GM19023 (cell line): Measurements from ENCODE around the gene RIT1.
"Not testable (repeated sequence)": the region's sequence is repeated elsewhere in the genome, so short reads cannot be mapped to it uniquely, and the experiment has no call there.

ENCODE experiments used
- ATAC-seq: cut with Tn5 transposase; IDR thresholded peaks from one replicate; pipeline ENCODE4 v1.9.1; 2021; ENCODE audit warnings: mild to moderate bottlenecking, moderate library complexity; ENCODE audit not compliant: unreplicated experiment

The RIT1 gene

DNA sequence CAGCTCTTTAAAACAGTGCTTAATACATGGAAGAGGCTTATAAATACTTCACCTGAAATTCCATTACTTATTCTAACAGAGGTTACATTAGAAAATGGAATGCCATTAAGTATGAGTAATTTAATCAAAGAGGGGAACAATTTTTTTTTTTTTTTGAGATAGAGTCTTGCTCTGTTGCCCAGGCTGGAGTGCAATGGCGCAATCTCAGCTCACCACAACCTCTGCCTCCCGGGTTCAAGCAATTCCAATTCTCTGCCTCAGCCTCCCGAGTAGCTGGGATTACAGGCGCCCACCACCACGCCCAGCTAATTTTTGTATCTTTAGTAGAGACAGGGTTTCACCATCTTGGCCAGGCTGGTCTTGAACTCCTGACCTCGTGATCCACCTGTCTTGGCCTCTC is 15.5 kb downstream of the RIT1 start:
- ATAC-seq, result not testable (repeated sequence)

DNA sequence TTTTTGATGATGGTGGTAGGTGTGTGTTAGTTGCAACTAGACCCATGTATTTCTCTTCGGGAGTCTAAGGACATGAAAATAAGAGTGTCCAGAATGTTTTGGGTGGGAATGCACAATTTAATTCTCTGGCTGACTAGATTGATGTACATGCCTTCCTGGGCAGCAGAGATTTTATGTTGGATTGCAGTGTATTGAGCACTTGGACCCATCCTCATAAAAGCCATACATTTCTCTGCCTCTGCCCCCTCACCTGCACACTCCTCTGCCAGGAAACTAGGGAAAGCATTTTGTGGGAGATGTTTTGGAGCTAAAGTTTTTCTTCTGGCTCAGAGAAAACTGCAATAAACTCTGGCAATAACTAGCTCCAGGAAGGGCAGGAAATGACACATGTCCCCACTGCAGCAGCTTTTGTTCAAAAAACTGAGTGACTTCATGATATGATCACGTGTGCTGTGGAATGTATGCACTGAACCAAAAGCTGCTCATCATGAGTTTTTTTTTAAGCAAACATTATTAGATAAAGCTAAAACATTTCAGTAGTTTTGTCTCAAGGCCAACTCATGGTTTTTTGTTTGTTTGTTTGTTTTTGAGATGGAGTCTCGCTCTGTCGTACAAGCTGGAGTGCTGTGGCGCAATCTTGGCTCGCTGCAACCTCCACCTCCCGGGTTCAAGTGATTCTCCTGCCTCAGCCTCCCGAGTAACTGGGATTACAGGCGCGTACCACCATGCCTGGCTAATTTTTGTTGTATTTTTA is 17.6 kb downstream of the RIT1 start:
- no peak for ATAC-seq

DNA sequence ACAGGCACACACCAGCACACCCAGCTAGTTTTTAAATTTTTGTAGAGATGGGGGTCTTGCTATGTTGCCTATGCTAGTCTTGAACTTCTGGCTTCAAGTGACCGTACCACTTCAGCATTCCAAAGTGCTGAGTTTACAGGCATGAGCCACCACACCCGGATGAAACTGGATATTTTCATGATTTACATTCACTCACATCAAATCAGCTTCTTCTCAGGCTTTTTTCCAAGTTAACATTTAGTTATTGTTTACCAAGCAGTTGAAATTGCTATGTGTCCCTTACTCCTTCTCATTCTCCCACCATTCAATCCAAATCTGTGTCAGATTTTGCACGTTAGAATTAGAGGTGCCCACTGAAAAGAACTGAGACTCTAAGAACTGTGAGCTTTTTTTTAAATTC is 18.4 kb downstream of the RIT1 start:
- ATAC-seq, result no peak

DNA sequence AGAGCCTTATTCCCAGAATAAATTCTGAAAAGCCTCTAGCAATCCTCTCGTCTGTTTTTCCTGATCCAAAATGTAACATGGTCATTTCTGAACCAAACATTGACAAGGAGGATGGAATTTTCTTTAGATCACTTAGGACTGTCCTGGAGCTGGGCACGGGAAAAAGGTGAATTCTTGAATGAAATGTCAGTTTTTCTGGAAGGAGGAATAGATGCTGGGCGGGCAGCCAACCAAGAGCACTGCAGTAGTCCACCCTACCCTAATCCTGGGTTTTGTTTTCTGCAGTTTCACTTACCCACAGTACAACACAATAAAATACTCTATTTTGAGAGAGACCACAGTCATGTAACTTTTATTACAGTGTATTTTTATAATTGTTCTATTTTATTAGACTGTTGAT is 20.9 kb downstream of the RIT1 start:
- ATAC-seq, result no peak

DNA sequence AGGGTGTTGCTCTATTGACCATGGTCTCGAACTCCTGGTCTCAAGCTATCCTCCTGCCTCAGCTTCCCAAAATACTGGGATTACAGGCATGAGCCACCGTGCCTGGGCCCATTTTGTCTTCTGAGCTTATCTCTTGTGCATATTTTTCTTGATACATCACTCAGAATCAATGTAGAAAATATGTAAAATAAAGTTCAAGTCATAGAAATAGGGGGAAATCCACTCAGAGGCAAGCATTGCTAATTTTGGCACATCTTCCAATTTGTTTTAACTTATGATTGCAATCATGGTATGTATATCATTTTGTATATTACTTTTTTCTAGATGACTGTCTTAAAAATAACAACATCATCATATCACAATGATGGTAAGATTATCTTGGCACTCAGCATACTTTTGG is 21.6 kb downstream of the RIT1 start:
- no peak for ATAC-seq

DNA sequence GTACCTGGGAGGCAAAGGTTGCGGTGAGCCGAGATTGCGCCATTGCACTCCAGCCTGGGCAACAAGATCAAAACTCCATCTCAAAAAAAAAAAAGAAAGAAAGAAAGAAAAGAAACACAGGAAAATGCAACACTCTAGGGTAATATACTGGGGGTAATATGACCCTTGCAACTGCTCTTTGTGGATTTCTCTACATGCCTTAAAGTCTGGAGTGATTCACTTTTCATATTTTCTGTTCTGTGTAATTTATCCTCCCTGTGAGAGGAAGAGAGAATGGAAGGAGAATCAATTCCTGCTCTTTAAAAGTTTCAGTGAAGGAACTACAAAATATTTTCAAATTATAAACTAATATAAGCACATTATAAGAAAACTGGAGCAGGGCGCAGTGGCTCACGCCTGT is 22.7 kb downstream of the RIT1 start:
- ATAC-seq, result no peak

DNA sequence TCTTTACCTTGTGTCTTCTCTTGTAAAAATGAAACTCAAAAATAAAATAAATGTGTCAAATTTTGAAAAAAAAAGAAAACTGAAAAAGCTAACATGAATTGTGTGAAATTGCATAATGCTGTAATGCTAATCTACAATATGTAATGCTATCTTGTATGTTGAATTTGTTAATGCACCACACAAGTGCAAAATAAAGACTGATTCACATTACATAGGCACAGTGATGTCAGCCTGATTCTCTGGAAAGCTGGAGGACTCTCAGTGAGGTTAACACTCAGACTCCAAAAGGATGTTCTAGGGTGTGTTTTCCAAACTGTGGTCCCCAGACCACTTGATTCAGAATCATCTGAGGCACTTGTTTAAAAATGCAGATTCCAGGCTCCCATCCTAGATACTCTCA is 26.2 kb downstream of the RIT1 start:
- no peak for ATAC-seq

DNA sequence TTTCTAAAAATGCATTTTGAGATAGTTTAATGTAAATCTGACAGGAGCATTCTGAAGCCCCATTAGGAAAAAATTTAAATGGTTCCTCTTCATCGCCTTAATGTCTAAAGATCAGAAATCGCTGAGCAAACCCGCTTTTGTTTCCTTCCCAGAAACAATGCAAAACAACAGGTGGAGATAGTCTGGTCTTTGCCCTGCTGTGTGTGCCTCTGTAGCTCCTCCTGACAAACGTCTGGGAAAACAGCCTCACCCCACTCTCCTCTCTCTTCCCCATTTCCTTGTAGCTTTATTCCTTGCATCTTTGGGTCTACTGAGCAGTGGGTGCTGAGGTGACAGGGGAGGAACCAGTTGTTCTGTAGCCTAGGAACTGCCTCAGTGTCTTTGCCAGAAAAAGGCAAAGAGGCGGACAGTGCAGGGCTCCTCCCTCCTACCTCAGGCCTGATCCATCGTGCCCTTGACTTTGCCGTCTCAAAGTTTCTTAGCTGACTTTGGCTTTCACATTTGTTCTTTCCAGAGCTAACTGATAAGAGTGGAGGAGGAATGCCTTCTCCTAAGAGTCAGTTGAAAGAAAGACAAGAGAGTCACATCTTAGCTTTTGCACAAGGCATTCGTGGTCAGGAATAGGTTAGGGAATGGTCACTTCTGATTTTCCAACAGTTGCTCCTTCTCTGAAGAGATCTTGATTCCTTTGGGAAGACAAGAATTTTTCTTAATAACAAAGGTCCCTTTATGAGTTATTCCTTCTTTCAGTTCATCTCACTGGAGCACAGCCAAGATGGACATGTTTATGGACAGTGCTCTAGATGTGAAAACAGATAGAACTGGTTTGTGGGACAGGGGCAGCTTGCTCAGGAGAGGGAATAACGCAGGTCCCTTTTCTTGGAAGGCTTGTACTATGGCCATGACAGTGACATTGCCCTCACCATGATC is 26.9 kb downstream of the RIT1 start:
- ATAC-seq, result no peak

DNA sequence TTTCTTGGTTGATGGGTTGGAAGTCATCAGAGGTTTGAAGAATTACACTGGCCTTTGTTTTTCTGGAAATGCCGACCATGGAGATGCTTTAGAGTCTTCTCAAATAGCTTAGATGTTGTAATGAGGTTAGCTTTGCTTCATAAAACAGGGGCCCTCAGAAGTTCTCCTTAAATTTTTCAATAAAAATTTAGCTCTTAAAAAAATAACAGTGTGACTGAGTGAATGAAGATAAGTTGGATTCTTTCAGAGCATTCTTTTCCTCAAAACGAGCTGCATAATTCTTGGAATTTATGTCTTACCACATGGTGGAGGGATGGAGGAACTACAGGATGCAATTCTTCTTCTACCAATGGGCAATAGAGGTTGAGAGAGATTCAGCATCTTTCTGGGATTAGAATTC is 28.4 kb downstream of the RIT1 start:
- ATAC-seq, result no peak

DNA sequence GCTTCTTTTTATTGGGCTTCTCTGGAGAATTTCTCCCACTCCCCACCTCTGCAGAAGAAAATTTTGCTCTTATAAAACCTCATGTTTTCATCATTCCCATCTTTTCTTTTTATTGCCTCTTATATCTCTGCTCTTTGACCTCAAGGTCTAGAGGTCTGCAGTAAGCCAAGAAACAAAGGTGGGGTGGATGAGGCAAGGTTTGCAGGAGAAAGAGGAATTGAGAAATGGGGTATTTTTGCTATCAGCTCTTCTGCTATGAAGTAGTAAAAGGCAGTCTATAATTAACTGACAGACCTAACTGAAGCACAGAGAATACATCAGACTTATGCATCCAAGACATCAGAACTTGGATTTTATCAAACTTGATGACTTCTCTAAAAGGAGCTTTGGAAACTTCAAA is 28.9 kb downstream of the RIT1 start:
- no peak for ATAC-seq

DNA sequence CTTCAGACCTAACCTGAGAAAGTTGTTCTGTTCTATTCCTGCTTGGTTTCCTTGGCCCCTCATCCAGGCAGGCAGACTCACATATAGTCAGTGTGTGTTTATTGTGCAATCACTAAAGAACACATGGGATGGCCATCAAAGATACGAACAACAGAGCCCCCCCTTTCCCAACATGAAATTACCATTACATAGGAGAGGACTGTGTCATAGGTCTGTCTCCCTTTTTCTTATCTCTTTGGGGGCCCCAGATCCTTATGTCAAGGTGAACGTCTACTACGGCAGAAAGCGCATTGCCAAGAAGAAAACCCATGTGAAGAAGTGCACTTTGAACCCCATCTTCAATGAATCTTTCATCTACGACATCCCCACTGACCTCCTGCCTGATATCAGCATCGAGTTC is 30.2 kb downstream of the RIT1 start:
- no peak for ATAC-seq

DNA sequence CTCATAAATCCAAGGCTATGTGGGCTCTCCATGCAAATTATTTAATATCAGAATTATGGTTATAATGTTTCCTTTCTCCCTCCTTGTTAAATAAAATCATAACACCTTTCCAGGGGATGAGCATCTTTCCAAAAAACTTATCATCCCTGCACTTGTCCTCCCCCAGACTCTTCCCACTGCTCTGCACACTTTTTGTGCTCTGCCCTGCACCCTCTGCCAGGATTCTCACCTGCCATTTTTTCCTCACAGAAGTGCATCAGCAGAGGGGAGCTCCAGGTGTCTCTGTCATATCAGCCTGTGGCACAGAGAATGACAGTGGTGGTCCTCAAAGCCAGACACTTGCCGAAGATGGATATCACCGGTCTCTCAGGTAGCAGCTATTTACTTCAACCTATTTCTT is 30.9 kb downstream of the RIT1 start:
- no peak for ATAC-seq

DNA sequence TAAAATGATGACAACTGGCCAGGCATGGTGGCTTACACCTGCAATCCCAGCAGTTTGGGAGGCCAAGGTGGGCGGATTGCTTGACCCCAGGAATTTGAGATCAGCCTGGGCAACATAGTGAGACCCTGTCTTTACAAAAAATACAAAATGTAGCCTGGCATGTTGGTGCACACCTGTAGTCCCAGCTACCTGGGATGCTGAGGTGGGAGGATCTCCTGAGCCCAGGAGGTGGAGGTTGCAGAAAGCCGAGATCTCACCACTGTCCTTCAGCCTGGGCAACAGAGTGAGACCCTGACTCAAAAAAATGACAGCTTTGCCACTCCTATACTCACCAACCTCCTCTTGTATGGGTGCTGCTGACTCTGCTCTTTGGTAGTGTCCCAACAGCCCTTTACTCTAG is 33.2 kb downstream of the RIT1 start:
- no peak for ATAC-seq

DNA sequence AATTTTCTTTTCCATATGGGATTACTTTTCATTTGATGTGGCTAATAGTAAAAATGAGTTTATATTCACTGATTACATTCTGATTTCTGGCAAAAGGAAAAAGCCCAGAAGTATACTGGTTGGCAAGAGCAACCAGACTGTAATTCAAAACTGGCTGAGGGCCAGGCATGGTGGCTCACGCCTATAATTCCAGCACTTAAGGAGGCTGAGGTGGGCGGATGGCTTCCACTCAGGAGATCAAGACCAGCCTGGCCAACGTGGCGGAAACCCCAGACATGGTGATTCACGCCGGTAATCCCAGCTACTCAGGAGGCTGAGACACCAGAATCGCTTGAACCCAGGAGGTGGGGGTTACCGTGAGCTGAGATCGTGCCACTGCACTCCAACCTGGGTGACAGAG is 37.3 kb downstream of the RIT1 start:
- ATAC-seq, result no peak

DNA sequence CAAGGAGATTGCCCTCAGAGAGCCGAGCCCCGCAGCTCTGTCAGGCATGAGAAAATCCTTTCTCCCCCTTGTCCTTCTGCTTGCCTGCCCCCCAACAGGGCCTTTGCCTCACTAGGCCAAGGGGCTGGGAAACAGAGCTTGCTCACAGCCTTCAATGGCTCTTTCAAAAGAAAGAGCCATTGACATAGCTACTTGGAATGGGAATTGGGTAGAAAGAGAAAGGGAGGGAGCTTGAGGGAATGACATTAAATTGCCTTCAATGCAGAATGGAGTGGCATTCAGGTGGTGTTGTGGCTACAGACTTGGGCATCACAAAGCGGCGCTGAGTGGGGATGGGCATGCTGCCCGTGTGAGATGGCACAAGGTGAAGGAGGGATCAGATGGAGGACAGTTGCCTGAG is 38.6 kb downstream of the RIT1 start:
- no peak for ATAC-seq

DNA sequence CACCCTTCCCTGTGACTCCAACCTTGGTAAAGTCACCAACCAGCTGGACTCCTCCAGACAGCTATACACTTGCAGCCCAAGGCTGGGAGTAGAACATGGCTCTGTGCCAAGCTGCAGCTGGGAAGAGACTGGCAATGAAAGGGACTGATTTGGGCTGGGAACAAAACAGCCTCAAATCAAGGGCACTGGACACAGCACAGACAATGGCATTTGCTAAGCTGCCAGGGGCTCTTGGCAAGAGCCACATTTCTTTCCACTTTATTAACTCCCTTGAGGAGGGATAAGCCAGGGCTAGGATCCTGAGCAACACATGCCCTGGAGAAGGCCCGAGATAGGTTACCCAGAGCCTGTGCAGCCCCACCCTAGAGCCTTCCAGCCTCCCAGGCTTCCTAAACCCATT is 39.8 kb downstream of the RIT1 start:
- no peak for ATAC-seq

DNA sequence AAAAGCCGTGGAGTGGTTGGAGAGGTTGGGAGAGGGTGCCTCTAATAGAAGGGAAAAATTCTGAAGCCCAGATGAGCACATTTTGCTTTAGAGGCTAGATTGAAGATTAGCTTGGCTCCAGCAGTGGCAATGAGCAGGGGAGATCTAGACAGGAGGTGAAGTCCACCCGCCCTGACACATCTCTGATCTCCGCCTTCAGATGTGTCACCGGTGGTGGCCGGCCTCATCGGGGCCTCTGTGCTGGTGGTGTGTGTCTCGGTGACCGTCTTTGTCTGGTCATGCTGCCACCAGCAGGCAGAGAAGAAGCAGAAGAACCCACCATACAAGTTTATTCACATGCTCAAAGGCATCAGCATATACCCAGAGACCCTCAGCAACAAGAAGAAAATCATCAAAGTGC is 43.4 kb downstream of the RIT1 start:
- ATAC-seq, result no peak

DNA sequence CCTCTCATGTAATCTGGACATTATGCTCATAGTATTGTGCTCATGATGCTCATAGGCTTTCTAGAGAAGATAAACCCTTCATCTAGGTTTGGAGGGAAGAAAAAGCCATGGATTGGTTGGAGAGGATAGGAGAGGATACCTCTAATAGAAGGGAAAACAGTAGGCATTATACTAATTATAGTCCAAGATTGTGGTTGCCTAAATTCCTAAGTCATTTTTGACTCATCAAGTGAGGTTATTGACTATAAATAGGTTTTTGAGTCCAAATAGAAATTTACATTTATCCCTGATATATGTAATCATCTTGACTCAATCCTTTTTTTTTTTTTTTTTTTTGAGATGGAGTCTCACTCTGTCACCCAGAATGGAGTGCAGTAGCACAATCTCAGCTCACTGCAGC is 46.8 kb downstream of the RIT1 start:
- no peak for ATAC-seq

DNA sequence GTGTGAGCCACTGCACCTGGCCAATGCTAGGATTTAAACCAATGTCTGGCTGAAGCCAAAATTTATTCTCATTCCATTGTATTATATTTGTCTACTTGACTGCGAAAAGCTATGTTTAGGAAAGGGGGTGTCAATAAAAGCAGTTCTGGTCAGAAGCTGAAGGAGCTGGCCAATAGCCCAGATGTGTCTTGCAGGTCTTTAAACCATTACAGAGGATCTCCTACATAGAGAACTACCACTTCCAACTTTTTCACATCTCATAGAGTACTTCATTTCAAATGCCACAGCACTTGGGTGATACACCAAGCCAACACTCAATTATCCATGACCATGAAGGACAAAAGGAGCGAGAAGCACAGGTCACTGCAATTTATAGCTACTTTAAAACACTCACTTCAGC is 49.3 kb downstream of the RIT1 start:
- no peak for ATAC-seq

DNA sequence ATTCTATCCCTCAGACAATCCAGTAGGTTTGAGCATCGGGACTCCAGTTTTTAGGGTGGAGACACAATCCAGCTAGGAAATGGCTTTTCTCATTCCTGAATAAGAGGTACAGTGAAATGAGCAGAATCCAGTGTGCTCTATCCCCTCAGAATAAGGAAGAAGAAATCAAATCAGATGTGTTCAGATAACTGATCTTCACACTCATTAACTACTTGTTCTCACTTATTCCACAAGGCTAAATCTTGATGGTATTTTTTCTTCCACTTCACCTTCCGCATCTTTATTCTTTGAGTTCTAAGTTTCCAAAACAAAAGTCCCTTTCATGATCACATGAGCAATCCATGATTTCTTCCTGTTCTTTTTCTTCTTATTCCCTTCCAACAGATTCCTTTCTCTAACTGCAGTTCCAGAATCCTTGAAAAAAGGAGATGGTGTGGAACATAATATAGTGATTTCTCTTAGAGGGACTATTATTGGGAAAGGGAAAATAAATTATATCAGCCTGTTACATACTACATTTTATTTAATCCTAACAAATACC is 50.1 kb downstream of the RIT1 start:
- ATAC-seq, result no peak

DNA sequence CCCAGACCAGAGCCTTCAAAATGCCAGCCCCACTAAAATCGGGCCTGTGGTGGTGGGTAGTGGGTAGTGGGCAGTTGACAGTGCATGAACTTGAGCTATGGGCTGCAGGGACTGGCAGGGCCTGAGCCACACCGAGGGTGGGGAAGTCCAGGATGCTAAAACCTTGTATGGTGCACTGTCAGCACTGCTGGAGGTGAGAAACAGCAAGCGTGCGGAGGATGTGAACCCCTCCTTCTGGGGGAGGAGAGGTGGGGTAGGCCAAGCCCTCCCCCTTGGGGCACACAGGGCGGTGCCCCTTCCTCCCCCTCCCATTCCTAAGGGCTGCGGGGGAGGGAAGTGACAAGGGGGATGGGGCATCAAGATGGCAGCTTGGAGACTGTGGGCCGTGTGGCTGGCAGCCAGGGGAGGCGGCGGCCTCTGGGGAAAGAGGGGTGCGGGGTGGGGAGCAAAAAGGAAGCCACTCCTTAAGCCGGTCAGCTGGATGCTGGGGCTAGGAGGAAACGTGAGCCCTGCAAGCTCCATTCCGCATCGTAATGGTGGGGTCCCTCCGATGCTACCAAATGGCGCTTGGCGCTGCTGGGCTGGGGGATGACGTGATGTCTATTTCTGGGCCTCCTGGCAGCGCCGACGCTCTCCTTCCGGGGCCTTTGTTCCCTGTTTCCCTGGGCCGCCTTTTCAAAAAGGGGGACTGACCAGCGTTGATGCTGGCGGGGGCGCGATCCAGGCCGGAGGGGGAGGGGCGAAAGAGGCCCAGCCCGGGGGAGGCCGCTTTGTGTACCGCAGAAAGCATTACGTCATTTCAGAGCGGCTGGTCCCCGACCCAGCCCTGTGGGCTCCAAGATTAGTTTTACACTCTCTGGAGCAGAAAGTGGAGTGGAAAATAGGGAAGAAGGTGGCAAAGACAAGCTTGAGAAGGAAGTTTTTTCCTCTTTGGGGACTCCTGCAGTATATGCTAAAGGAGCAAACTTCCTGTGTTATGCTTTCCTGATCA is 51.0 kb downstream of the RIT1 start:
- ATAC-seq, result peak; percentile 33
